ENCODE data around the gene PPT1.

PPT1 gene

GRCh38 chr1:40092706-40093639, 4.1 kb downstream of the PPT1 start:
- no peak for DNase-seq (ENCODE audit: low read depth in 2 of 2)

- no peak for DNase-seq (ENCODE audit: low read depth in 2 of 2)
Observed at GRCh38 chr1:40092241-40092640, 4.8 kb downstream of the PPT1 start.

GRCh38 chr1:40090652-40091355, 6.2 kb downstream of the PPT1 start:
- no peak for DNase-seq (ENCODE audit: low read depth in 2 of 2)

GRCh38 chr1:40084750-40085149, 12.3 kb downstream of the PPT1 start:
- DNase-seq (ENCODE audit: low read depth in 2 of 2) = peak in 1 of 2 experiments; percentile 27

- DNase-seq (ENCODE audit: low read depth in 2 of 2) = no peak
Observed at GRCh38 chr1:40081871-40082270, 15.2 kb downstream of the PPT1 start.

DNA sequence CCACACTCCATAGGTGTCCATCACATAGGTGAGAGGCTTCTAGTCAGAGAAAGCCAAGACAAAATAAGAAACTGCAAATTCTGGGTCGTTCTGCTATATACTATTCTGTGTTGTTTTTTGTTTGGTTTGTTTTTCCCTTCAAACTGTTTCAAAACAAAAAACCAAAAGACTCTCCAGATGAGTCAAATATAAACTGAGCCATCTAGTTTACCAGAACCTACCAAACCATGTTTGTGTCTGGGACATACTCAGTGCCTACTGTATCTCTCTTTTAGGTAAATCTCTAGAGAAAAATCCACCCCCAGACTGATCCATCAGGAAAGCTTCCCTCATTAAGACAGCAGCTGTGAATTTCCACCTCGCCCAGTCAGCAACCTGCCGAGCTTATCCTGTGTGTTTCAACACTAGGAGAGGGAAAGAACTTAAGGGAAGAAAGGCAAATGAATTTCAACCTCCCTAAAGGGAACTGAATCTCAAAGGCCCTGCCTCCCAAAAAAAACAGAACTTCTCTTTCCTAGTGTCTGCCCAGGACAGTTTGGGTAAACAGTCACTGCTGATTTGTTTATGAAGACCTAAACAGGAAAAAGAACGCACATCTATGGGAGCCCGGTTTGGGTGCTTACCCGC, 17.2 kb downstream of the PPT1 start:
- DNase-seq (ENCODE audit: low read depth in 2 of 2) = no peak

DNA sequence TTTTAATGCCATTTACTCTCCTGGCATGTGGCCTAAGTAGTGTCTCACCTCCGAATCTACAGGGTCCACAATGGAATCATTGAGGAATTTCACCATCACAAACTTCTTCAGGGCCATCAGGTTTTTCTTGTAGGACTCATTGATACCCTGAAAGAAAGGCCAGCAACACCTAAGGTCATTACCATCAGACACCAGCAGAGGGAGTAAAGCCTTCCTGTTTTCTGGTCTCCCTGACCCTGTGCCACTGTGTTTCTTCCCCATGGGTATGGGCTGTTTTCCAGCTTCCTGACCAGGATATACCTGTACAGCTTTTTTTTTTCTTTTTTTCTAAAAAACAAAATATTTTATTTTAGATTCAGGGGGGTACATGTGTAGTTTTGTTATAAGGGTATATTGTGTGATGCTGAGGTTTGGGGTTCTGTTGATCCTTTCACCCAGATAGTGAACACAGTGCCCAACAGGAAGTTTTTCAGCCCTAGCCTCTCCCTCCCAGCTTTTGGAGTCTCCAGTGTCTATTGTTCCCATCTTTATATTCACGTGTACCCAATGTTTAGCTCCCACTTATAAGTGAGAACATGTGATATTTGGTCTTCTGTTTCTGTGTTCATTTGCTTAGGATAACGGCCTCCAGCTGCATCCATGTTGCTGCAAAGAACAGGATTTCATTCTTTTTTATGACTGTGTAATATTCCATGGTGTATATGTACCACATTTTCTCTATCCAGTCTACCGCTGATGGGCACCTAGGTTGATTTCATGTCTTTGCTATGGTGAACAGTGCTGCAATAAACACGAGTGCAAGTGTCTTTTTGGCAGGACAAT, 18.3 kb downstream of the PPT1 start:
- peak in 1 of 2 experiments; percentile 32 for DNase-seq (ENCODE audit: low read depth in 2 of 2)

DNA sequence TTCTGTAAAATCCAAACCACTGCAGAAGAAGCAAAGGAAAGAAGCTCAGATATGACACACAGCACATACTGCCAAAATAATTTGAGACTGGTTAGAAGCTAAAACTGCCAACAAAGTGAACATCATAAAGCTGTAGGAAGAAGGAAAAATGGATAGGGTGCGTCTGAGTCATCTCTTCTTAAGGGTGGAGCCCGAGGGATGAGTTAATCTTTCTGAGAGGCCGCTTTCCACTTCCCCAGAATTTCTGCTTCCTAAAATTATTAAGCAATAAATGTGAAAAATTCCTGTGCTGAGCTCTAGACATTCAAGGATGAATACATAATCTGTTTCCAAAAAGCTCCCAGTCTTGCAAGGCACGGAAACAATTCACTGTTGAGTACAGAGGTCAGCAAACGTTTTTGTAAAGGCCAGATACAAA, 20.1 kb downstream of the PPT1 start:
- no peak for DNase-seq (ENCODE audit: low read depth in 2 of 2)

DNA sequence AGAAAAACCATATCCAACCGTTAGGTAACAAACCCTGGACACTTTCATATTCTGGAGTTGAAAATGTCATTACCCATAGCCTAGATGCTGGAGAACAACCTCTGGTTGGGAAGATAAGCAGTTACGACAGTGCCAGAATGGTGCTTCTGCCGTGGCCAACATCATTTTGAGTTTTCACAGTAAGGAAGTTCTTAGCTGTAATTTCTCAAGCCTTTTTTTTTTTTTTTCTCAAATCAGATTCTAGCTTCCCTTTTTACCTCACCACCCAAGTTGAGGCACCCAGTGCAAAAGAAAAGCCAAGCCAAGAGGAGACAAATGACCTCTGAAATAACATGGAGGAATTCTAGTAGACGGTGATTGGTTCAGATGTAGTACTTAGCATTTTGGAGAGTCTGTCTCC, 21.8 kb downstream of the PPT1 start:
- DNase-seq (ENCODE audit: low read depth in 2 of 2) = no peak

DNA sequence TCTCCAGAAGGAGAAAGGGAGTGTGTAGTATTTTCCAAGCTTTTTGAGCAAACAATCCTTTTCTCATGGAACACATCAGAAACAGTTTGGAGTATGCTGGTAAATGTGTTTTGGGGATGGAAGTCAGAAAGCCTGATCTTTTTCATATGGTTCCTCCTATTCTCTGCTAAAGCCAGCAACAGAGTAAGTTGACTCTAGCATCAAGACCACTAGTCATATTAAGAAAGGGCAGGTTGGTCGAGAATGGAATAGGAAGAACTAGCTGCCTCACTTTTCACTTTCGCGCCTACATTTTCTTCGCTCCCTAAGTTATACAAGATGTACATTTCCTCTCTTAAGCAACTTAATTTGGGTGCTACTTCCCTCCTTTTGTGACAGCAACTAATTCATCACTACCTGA, 24.0 kb downstream of the PPT1 start:
- no peak for DNase-seq (ENCODE audit: low read depth in 2 of 2)

DNA sequence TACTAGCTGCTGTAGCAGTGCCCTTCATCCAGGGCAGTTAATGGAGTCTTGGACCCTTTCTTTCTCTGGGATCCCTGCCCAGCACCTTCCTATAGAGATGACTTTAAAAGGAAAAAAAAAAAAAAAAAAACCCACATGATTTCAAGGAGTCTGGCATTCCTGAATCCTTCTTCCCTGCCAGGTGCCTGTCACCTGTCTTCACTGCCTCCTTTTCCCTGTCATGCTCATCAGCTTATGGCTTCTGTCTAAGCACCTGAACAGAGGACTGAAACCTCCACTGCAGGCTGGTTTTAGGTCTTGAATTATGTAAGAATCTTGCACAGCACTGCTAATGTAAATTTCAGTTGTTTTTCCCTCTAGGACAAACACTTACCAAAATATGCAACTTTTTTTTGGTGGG, 24.9 kb downstream of the PPT1 start:
- DNase-seq (ENCODE audit: low read depth in 2 of 2) = no peak

DNA sequence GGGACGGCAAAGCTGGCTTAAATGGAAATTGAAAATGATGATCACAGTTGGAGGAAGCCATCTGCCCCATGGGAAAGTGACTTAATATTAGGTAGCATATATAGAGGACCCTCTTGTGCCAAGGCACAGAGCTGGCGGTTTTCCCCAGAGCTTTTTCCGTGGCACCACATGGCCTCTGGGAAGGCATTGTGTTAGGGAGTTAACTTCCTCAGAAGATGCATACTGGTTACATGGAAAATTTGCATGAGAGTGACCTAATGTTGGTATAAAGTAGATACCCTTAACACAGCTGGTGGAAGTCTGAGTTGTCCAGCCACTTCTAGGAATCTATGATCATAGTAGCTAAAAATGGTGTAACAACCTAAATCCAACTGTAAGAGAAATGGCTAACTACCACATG, 29.2 kb downstream of the PPT1 start:
- no peak for DNase-seq (ENCODE audit: low read depth in 2 of 2)

GRCh38 chr1:40067023-40067422, 30.0 kb downstream of the PPT1 start:
- DNase-seq (ENCODE audit: low read depth in 2 of 2) = no peak

- no peak for DNase-seq (ENCODE audit: low read depth in 2 of 2)
Observed at GRCh38 chr1:40064797-40065499, 32.1 kb downstream of the PPT1 start.

GRCh38 chr1:40059960-40060750, 36.9 kb downstream of the PPT1 start:
- DNase-seq (ENCODE audit: low read depth in 2 of 2) = no peak

DNA sequence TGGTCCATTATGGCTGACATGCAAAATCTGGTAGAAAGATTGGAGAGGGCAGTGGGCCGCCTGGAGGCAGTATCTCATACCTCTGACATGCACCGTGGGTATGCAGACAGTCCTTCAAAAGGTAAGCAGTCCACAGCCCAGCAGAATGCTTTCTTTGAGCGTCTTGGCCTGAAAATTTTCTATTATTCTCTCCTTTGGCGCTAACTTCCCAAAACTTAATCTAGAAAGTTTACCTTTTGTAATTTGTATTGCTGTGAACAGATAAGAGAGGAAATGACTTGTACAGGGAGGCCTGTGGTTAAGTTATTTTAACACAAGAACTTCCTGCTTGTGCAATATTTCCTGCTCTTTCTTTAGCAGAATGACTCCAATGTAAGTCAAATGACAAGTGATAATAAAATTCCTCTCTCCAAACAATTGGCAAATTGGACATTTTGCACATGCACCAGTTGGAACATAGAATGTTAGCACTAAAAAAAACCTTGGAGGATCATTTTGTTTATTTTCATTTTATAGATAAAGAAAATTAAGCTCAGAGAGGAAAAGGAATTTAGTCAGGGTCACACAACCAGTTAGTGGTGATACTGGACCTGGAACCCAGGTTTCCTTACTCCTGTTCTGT, 37.6 kb downstream of the PPT1 start:
- no peak for DNase-seq (ENCODE audit: low read depth in 2 of 2)

DNA sequence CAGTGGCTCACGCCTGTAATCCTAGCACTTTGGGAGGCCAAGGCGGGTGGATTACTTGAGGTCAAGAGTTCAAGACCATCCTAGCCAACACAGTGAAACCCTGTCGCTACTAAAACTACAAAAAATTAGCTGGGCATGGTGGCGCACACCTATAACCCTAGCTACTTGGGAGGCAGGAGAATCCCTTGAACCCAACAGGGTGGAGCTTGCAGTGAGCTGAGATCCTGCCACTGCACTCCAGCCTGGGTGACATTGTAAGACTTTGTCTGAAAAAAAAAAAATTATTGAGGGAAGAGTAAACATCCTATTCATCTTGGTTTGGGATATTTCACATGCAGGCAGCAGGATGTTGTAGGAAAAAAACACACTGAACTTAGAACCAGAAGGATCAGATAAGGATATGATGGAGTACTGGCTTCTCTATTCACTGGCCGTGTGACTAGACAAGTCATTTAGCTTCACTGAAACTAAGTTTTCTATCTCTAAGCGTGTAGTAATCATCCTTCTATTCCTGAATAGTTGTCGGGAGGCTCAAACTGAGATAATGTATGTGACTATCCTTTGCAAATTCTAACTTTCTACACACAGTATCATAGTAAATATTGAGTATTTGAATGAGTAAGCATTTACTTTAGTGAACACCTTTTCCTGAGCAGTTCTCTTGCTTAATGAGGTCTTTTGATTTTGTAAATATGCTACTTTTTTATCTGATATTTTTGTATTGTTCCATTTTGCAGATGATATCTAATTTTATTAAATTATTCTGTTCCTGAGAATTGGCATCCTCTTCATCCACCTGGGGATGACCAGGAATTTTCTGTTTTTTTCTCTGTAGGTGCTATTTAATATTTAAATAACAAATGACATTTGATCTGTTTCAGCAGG, 38.4 kb downstream of the PPT1 start:
- no peak for DNase-seq (ENCODE audit: low read depth in 2 of 2)

GRCh38 chr1:40058097-40058452, 39.0 kb downstream of the PPT1 start:
- no peak for DNase-seq (ENCODE audit: low read depth in 2 of 2)

All from stimulated activated CD4-positive, alpha-beta T cell treated with anti-CD3 and anti-CD28 coated beads, Interleukin-12 subunit alpha, Interleukin-12 subunit beta, amount 100 ng/mL, for 24 hours (primary cell).